SKM-1 (cell line): ENCODE results near the gene PRMT3.
"Not testable (repeated sequence)": the region's sequence is repeated elsewhere in the genome, so short reads cannot be mapped to it uniquely, and the experiment has no call there.

Experiments used
- DNase-seq: peaks from one replicate; lab custom pipeline; 2025; ENCODE audit not compliant: unreplicated experiment; lab: John Stamatoyannopoulos, UW

Gene PRMT3

DNA sequence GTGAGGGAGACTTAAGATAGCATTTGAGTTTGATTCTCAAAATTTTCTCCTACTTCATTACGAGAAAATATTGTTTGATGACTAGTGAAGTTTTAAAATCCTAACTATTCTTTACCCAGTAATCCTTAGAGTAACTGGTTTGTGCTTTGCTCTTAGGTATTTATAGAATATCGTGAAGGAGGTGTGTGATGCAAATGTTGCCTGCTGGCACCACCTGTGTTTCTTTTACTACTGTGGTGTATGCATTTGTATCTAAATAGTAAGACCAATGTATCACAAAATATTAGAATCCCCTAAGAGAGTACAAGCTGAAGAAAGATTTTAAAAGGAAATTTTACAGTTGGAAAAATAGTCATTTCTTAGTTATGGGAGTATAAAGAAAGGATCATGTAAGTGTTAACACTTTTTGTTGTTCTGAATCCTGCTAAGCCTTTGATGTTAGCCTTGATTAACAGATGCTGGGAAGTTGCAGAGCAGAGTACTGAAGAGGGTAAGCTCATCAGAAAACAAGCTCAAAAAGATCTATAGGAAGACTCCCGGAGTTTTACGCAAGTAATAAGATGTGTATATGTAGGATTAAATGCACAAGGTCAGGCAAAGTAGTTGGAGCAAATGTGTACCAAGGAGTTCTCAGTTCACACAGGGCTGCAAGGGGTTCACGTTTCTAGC, 109.7 kb downstream of the PRMT3 start:
- DNase-seq = no peak

- no peak for DNase-seq
These were observed 113.7 kb downstream of the PRMT3 start for GRCh38 chr11:20501252-20501651.

DNA sequence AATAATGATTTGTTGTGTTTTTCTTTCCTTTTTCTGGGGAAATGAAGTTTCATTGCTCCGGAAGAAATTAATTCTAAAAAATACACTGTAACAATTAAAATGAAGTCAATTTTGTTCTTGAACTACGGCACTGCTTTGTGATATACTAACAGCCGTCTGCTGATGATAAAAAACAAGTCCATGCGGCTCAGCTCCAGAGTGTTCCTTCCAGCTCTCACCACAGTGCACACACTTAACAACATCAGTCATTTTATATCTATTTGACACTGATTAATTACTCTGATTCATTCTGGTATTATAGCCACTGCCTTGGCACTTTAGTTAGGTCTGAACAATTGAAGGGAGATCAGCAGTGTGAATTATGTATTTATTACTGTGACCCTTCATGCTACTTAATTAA, 114.5 kb downstream of the PRMT3 start:
- no peak for DNase-seq

DNA sequence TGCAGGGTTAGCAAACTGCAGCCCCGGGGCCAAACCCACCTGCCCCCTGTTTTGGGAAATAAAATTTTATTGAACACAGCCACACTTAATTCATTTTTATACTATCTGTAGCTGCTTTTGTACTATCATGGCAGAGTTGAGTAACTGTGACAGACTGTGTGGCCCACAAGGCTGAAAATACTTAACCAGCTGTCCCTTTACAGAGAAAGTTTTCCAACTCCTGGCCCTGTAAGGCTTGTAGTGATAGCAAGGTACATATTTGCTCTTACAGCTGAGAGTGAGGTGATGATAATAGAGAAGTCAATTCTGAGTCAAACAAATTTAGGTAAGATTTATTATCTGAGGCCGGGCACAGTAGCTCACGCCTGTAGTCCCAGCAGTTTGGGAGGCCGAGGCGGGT, 124.5 kb downstream of the PRMT3 start:
- no peak for DNase-seq

- no peak for DNase-seq
These were observed 125.4 kb downstream of the PRMT3 start for GRCh38 chr11:20512869-20513268.

DNA sequence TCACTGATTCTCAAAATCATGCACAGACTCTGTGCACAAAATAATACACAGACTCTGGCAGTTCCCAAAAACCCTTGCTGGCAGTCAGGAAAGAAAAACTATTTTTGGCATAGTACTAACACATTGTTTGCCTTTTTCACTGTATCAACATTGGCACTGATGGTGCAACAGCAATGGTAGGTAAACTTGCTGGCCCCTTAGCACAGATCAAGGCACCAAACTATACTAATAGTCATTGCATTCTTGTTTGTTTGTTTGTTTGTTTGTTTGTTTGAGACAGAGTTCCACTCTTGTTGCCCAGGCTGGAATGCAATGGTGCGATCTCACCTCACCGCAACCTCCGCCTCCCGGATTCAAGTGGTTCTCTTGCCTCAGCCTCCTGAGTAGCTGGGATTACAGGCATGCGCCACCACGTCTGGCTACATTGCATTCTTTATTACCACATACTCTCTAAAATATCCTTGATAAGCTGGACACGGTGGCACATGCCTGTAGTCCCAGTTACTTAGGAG, 130.9 kb downstream of the PRMT3 start:
- no peak for DNase-seq

DNA sequence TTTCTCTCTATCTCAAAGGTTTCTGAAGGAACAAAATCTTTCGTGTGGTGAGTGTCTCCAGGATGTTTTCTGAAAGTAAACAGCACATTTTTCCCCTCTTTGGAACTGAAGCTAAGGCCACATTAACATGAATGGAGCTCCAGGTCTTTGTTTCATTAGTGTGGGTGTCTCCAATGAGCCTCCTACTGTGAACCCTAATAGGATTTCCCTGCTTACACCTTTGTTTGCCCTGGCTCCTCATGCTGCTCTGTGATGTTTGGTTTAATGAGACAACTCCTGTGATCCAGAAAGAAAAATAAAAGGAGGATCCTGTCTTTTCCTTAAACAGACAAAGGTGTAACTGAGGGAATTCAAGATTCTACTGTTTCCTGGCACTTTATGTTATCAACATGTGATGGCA, 135.0 kb downstream of the PRMT3 start:
- DNase-seq = no peak

GRCh38 chr11:20529757-20530156, 142.2 kb downstream of the PRMT3 start:
- DNase-seq = no peak

GRCh38 chr11:20530942-20531703, 143.6 kb downstream of the PRMT3 start:
- DNase-seq = no peak

GRCh38 chr11:20535271-20535881, 147.9 kb downstream of the PRMT3 start:
- DNase-seq = no peak

GRCh38 chr11:20536365-20536764, 148.8 kb downstream of the PRMT3 start:
- no peak for DNase-seq

- no peak for DNase-seq
These were observed 149.3 kb downstream of the PRMT3 start for GRCh38 chr11:20536784-20537183.

DNA sequence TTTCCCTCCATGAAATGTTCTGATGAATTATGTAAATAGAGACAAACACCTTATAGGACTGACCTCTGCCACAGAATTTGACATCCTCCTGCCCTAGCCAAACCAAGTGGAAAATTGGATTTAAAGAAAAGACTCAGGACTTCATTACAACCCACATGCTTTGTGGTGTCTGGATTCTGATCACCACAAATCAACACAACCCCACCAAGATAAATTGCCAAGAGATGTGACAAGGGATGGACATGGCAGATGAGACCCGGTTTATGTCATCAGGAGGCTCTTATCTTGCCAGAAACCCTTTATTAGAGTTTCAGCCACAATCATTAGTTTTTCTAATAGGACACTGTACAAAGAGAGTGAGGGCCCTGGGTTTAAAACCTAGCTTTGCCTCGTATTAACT, 154.0 kb downstream of the PRMT3 start:
- no peak for DNase-seq

- no peak for DNase-seq
These were observed 157.2 kb downstream of the PRMT3 start for GRCh38 chr11:20544603-20545237.

DNA sequence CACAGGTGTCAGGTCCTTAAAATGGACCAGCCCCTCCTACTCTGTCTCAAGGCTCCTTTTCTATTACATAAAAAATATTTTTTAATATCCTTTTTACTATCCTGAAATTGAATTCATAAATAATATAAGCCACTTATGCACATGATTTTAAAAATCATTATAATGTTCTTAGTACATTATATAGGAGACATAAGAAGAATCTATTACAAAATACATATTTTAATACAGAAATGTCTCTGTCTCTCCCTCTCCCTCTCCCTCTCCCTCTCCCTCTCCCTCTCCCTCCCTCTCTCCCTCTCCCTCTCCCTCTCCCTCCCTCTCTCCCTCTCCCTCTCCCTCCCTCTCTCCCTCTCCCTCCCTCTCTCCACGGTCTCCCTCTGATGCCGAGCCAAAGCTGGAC, 159.9 kb downstream of the PRMT3 start:
- DNase-seq = no peak

GRCh38 chr11:20551096-20551495, 163.6 kb downstream of the PRMT3 start:
- DNase-seq = no peak

- no peak for DNase-seq
These were observed 168.3 kb downstream of the PRMT3 start for GRCh38 chr11:20555783-20556182.

GRCh38 chr11:20556396-20556795, 168.9 kb downstream of the PRMT3 start:
- not testable (repeated sequence) for DNase-seq

DNA sequence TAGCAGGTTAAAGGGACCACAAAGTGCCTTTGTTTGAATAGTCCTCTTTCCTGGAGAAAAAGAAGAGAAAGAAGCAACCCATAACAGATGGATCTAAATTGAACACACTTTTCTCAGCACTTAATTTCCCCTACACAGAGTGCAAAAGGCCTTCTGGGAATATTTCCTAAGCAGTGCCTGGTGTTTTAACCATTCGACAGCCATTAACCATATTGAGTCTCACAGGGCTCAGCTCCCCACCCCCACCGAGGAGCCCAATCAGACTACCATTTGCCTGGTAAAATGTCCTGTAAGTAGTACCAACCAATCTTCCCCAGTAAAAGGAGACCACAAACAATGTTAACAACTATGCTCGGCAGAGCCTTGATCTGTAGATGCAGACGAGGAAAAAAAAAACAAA, 171.2 kb downstream of the PRMT3 start:
- DNase-seq = no peak
